Liver (tissue), 9 donors: Measurements from ENCODE around the gene ITPK1. TPM values are rescaled to one million over a fixed set of nuclear protein-coding genes. Genes with fewer than 3 reads are reported as not detected.

Experiments
- DNase-seq: peaks from one replicate; pipeline ENCODE4 v3.0.0-alpha.2; 2017; ENCODE audit warnings: low spot score
- H3K27ac ChIP-seq, 2 donors: one replicate each; pipeline ENCODE4 v1.7.0; 2013; ENCODE audit warnings: inconsistent platforms in 2 of 2, low read length in 2 of 2, control low read depth in 1 of 2, low read depth in 1 of 2, mild to moderate bottlenecking in 1 of 2
- H3K27me3 ChIP-seq, 4 donors: one replicate each; pipeline versions ENCODE4 v1.6.1 to v1.7.0; 2013; ENCODE audit warnings: low read length in 3 of 4, inconsistent platforms in 1 of 4, mild to moderate bottlenecking in 1 of 4, moderate library complexity in 1 of 4; ENCODE audit not compliant: control insufficient read depth in 4 of 4, insufficient read depth in 4 of 4
- H3K36me3 ChIP-seq, 4 donors: one replicate each; pipeline versions ENCODE4 v1.6.1 to v1.7.0; 2013; ENCODE audit warnings: low read length in 3 of 4, mild to moderate bottlenecking in 3 of 4, low read depth in 1 of 4, moderate library complexity in 1 of 4; ENCODE audit not compliant: control insufficient read depth in 4 of 4, insufficient read depth in 3 of 4
- H3K4me1 ChIP-seq, 4 donors: one replicate each; pipeline versions ENCODE4 v1.6.1 to v1.7.0; 2013; ENCODE audit warnings: low read length in 3 of 4, mild to moderate bottlenecking in 3 of 4, moderate library complexity in 1 of 4; ENCODE audit not compliant: control insufficient read depth in 4 of 4, insufficient read depth in 4 of 4
- H3K4me3 ChIP-seq, 3 donors: one replicate each; pipeline versions ENCODE4 v1.6.1 to v1.7.0; 2013; ENCODE audit warnings: low read length in 3 of 3, control low read depth in 1 of 3, low read depth in 1 of 3, mild to moderate bottlenecking in 1 of 3
- H3K9ac ChIP-seq, 2 donors: one replicate each; pipeline ENCODE4 v1.7.0; 2013; ENCODE audit warnings: low read length in 2 of 2, mild to moderate bottlenecking in 2 of 2, moderate library complexity in 2 of 2, control low read depth in 1 of 2, low read depth in 1 of 2
- H3K9me3 ChIP-seq, 4 donors: one replicate each; pipeline versions ENCODE4 v1.6.1 to v1.7.0; 2013; ENCODE audit warnings: low read length in 3 of 4; ENCODE audit not compliant: control insufficient read depth in 4 of 4
- ATF3 ChIP-seq: IDR thresholded peaks from 2 replicates; pipeline ENCODE4 v1.6.1; 2016; ENCODE audit warnings: antibody characterized with exemption
- CTCF ChIP-seq: fragments of 150-350 bp; IDR thresholded peaks from 2 replicates; pipeline ENCODE4 v1.5.1; 2017; ENCODE audit warnings: improper control_type of control experiment, low read depth, low read length; ENCODE audit not compliant: missing input control
- FOXA1 ChIP-seq: IDR thresholded peaks from 2 replicates; pipeline ENCODE4 v1.6.1; 2016; ENCODE audit warnings: antibody characterized with exemption
- FOXA2 ChIP-seq: IDR thresholded peaks from 2 replicates; pipeline ENCODE4 v1.6.1; 2016; ENCODE audit warnings: antibody characterized with exemption
- GABPA ChIP-seq, 2 donors: IDR thresholded peaks in 1 of 2; conservative IDR thresholded peaks in 1 of 2; 2 replicates each; pipeline ENCODE4 v1.6.1; 2016; ENCODE audit warnings: antibody characterized with exemption in 2 of 2, mild to moderate bottlenecking in 1 of 2, moderate library complexity in 1 of 2
- HNF4A ChIP-seq, 2 donors: conservative IDR thresholded peaks; 2 replicates each; pipeline ENCODE4 v1.6.1; 2016; ENCODE audit warnings: antibody characterized with exemption in 2 of 2, mild to moderate bottlenecking in 2 of 2
- HNF4G ChIP-seq: IDR thresholded peaks from 2 replicates; pipeline ENCODE4 v1.6.1; 2016; ENCODE audit warnings: antibody characterized with exemption
- JUND ChIP-seq, 2 donors: IDR thresholded peaks; 2 replicates each; pipeline ENCODE4 v1.6.1; 2016; ENCODE audit warnings: antibody characterized with exemption in 2 of 2
- MAX ChIP-seq: IDR thresholded peaks from 2 replicates; pipeline ENCODE4 v1.6.1; 2016; ENCODE audit warnings: antibody characterized with exemption
- NR2F2 ChIP-seq: IDR thresholded peaks from 2 replicates; pipeline ENCODE4 v1.6.1; 2016; ENCODE audit warnings: antibody characterized with exemption
- RAD21 ChIP-seq, 2 donors: IDR thresholded peaks; 2 replicates each; pipeline ENCODE4 v1.6.1; 2016; ENCODE audit warnings: antibody characterized with exemption in 2 of 2, mild to moderate bottlenecking in 2 of 2
- RXRA ChIP-seq, 2 donors: IDR thresholded peaks; 2 replicates each; pipeline ENCODE4 v1.6.1; 2017 to 2018; ENCODE audit warnings: antibody characterized with exemption in 2 of 2, mild to moderate bottlenecking in 1 of 2
- SP1 ChIP-seq: IDR thresholded peaks from 2 replicates; pipeline ENCODE4 v1.6.1; 2018; ENCODE audit warnings: antibody characterized with exemption, mild to moderate bottlenecking
- TAF1 ChIP-seq: conservative IDR thresholded peaks from 2 replicates; pipeline ENCODE4 v1.6.1; 2016; ENCODE audit warnings: antibody characterized with exemption, mild to moderate bottlenecking
- YY1 ChIP-seq: IDR thresholded peaks from 2 replicates; pipeline ENCODE4 v1.6.1; 2016; ENCODE audit warnings: antibody characterized with exemption, mild to moderate bottlenecking
- ZBTB33 ChIP-seq: IDR thresholded peaks from 2 replicates; pipeline ENCODE4 v1.6.1; 2016; ENCODE audit warnings: antibody characterized with exemption
- WGBS: extraction: QIAGEN DNeasy Blood & Tissue Kit; methylation state at CpG from one replicate; pipeline ENCODE4 v1.1.7; 2013; 5-methylcytosine and 5-hydroxymethylcytosine counted together
- polyA plus RNA-seq, 2 donors: library from polyadenylated mRNA; stranded (reverse) in 1 of 2; unstranded in 1 of 2; fragments of 200-250 nt in 1 of 2; fragments of >200 nt in 1 of 2; fragmentation: Nextera tagmentation in 1 of 2; extraction: Ambion mirVana in 1 of 2; gene quantifications; one replicate each; pipeline versions ENCODE4 v1.2.1 to v1.2.3, GENCODE V29; 2013 to 2015
- total RNA-seq, 2 donors: library from RNA; depleted of rRNA; stranded (reverse); fragments of >200 nt; gene quantifications; one replicate each; pipeline ENCODE4 v1.2.3, GENCODE V29; 2014
- donor health status: healthy.
- donor health status: healthy.
- donor health status: healthy.
- donor health status: healthy.
- donor health status: healthy.

ITPK1 gene
- total and polyA plus RNA-seq, 4 donors = 9.0 to 41.2 (median 20.4) TPM

- Histone ChIP-seq H3K27me3 (no peaks in the 10 kb centered on the region), H3K27ac (no peak overlapping the region), H3K9ac (no peak overlapping the region), H3K4me1 (peaks cover 9 to 13% (median 11%) of the 10 kb centered on the region in 4 donors), H3K36me3 (peaks cover 1 to 56% (median 7%) of the 10 kb centered on the region in 4 donors), H3K9me3 (no peaks in the 10 kb centered on the region), H3K4me3 (no peak overlapping the region)
- TF ChIP-seq ZBTB33 (no peak), HNF4A (conservative IDR thresholded peaks at IDR 0.05) (no peak), RAD21 (IDR thresholded peaks at IDR 0.05) (no peak), RXRA (IDR thresholded peaks at IDR 0.05) (no peak), FOXA1 (no peak)
- DNase-seq = no peak
- WGBS = 88% methylated on average over 10 of the region's 10 CpGs
Observed at GRCh38 chr14:92959189-92959531, 156.6 kb downstream of the ITPK1 start.

GRCh38 chr14:92958373-92959188, 157.1 kb downstream of the ITPK1 start:
- TF ChIP-seq JUND (IDR thresholded peaks at IDR 0.05) (no peak), TAF1 (no peak), GABPA (IDR thresholded peaks at IDR 0.05 in 1 of 2, conservative IDR thresholded peaks at IDR 0.05 in 1 of 2) (no peak), SP1 (no peak), ATF3 (no peak), MAX (no peak), HNF4G (no peak), FOXA2 (no peak), RAD21 (IDR thresholded peaks at IDR 0.05) (no peak), CTCF (no peak), RXRA (IDR thresholded peaks at IDR 0.05) (no peak), YY1 (no peak), FOXA1 (no peak), HNF4A (conservative IDR thresholded peaks at IDR 0.05) (no peak), NR2F2 (no peak)
- H3K27ac ChIP-seq = no peak overlapping the region

More at GRCh38 chr14:92958373-92959188, 157.1 kb downstream of the ITPK1 start:
- Histone ChIP-seq H3K27me3 (no peaks in the 10 kb centered on the region), H3K4me1 (peaks cover 4 to 8% (median 6%) of the 10 kb centered on the region in 4 donors), H3K36me3 (peaks cover 1 to 58% (median 7%) of the 10 kb centered on the region in 4 donors), H3K4me3 (no peak overlapping the region), H3K9ac (no peak overlapping the region), H3K9me3 (no peaks in the 10 kb centered on the region)
- DNase-seq = no peak
- WGBS = 92% methylated on average over 22 of the region's 22 CpGs
